OCI-M1 (cell line): Measurements from ENCODE around the gene MAPKAPK5.
"Not testable (repeated sequence)": the region's sequence is repeated elsewhere in the genome, so short reads cannot be mapped to it uniquely, and the experiment has no call there.

Experiments used
- DNase-seq: peaks from one replicate; lab custom pipeline; 2025; lab: John Stamatoyannopoulos, UW

The MAPKAPK5 gene

GRCh38 chr12:111828338-111828979 is 13.6 kb upstream of the MAPKAPK5 start:
- DNase-seq, result no peak

DNA sequence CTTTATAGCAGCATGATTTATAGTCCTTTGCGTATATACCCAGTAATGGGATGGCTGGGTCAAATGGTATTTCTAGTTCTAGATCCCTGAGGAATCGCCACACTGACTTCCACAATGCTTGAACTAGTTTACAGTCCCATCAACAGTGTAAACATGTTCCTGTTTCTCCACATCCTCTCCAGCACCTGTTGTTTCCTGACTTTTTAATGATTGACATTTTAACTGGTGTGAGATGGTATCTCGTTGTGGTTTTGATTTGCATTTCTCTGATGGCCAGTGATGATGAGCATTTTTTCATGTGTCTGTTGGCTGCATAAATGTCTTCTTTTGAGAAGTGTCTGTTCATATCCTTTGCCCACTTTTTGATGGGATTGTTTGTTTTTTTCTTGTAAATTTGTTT is 12.4 kb upstream of the MAPKAPK5 start:
- not testable (repeated sequence) for DNase-seq

DNA sequence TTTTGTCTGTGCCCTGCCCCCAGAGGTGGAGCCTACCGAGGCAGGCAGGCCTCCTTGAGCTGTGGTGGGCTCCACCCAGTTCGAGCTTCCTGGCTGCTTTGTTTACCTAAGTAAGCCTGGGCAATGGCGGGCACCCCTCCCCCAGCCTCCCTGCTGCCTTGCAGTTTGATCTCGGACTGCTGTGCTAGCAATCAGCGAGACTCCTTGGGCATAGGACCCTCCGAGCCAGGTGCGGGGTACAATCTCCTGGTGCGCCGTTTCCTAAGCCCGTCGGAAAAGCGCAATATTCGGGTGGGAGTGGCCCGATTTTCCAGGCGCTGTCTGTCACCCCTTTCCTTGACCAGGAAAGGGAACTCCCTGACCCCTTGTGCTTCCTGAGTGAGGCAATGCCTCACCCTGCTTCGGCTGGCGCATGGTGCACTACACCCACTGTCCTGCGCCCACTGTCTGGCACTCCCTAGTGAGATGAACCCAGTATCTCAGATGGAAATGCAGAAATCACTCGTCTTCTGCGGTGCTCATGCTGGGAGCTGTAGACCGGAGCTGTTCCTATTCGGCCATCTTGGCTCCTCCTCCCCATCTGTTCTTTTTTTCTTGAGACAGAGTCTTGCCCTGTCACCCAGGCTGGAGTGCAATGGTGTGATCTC is 7.2 kb upstream of the MAPKAPK5 start:
- DNase-seq, result not testable (repeated sequence)

GRCh38 chr12:111835531-111836181 is 6.4 kb upstream of the MAPKAPK5 start:
- not testable (repeated sequence) for DNase-seq

DNA sequence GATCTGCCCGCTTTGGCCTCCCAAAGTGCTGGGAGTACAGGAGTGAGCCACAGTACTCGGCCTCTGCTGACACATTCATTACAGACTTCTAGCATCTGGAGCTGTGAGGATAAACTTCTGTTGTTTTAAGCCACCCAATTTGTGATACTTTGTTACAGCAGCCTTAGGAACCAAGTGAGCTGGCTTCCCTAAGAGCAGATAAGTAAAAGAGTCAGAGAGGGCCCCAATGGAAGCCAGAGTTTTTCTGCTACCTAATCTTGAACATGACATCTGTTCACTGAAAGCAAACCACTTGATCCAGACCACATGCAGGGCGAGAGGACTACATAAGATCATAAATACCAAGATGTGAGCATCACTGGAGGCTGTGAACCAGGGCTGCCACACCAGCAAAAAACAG is 3.7 kb upstream of the MAPKAPK5 start:
- DNase-seq, result peak; percentile 42

- DNase-seq, result peak; percentile 43
Measured at GRCh38 chr12:111840807-111841206, 1.2 kb upstream of the MAPKAPK5 start.

- no peak for DNase-seq
Measured at GRCh38 chr12:111841236-111841749, 735 bp upstream of the MAPKAPK5 start.

GRCh38 chr12:111842556-111843396 is 748 bp downstream of the MAPKAPK5 start:
- DNase-seq, result peak; percentile 41

DNA sequence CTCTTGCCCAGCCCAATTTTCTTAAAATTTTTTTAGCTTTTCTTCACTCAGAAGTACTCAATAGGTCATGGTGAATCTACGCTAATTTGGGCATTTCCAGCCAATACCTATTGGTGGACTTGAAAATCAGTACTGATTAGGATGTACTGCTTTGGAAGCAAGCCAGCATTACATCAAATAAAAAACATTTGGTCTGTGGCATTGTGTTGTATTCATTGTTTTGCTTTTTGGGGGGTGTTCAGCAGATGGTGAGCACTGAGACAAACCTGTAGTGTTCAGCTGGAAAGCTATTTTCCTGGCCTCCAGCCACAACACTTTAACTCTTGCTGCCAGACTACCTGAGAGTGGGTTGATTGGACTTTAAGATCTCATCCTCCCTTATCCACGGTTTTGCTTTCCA is 4.0 kb downstream of the MAPKAPK5 start:
- DNase-seq, result no peak

GRCh38 chr12:111850526-111850925 is 8.5 kb downstream of the MAPKAPK5 start:
- no peak for DNase-seq

DNA sequence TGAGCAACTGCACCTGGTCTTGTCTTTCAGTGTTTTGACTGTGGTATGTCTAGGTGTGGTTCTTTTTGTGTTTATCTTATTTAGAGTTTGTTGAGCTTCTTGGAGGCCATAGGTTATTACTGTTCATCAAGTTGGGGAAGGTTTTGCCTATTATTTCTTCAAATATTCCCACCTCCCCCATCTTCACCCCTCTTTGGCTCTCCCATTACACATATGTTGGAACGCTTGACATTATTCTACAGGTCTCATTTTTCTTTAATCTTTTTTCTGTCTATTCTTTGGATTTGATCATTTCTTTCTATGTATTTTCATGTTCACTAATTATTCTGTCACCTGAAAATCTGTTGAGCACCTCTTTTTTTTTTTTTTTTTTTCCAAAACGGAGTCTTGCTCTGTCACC is 16.2 kb downstream of the MAPKAPK5 start:
- DNase-seq, result no peak

DNA sequence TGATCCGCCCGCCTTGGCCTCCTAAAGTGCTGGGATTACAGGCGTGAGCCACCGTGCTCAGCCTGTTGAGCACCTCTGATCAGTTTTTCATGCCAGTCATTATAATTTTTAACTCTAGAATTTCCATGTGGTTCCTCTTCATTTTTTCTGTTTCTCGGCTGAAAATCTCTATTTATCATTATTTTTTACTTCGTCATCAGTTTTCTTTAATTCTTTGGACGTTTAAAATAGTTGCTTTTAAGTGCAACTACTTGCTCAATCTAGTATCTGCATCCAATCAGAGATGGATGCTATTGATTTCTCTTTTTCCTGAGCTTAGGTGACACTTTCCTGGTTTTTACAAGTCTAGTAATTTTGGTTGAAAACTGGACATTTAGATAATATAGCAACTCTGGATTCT is 16.8 kb downstream of the MAPKAPK5 start:
- DNase-seq, result no peak

GRCh38 chr12:111864913-111865312 is 22.9 kb downstream of the MAPKAPK5 start:
- no peak for DNase-seq

DNA sequence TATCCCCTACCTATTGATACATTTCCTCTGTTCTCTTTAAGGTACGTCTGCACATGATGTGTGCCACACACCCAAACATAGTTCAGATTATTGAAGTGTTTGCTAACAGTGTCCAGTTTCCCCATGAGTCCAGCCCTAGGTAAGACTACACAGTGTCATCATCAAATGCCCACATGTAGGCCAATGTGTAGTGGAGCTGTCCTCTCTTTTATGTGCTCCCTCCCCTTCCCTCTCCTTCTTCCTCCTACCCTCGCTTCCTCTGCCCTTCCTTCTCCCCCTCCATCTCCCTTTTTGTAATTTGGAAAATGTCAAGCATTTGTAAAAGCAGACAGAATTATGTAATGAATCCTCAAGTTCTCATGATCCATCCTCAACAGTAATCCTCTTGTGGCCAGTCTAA is 25.5 kb downstream of the MAPKAPK5 start:
- DNase-seq, result no peak

GRCh38 chr12:111868676-111869588 is 26.9 kb downstream of the MAPKAPK5 start:
- DNase-seq, result no peak

- no peak for DNase-seq
Measured at GRCh38 chr12:111869671-111870070, 27.6 kb downstream of the MAPKAPK5 start.

DNA sequence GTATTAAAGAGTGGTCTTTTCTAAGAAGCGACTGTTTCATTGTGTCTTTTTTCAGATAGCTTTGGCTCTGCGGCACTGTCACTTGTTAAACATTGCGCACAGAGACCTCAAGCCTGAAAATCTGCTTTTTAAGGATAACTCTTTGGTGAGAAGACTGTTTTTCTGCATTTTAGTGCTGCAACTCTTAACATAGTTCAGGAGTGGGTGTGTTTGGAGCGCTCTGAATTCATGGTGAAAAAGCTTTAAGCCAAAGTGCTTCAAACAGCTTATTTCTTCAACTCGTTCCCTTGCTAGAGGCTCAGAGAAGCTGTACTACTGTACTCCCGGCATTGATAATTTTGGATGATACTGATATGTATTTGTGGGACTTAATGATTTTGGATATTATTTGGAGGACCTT is 28.2 kb downstream of the MAPKAPK5 start:
- no peak for DNase-seq

GRCh38 chr12:111870706-111871105 is 28.7 kb downstream of the MAPKAPK5 start:
- no peak for DNase-seq

- no peak for DNase-seq
Measured at GRCh38 chr12:111873113-111873512, 31.1 kb downstream of the MAPKAPK5 start.

DNA sequence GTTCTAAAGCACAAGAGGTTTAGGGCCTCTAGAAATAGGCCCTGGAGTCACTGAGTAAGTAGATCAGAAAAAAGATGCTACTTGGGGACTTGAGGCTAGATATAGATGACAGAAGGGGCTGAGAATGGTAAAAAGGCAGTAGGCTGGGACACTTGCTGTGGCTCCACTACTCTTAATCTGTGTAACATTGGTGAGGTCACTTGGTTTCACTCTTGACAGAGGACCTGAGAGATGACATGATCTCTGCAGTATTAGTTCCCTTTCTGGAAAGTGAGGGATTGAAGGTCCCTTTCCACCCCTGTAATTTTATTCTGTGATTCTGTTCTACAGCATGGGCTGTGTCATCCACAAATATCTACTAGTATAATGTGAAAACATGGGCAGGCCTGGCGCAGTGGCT is 39.7 kb downstream of the MAPKAPK5 start:
- no peak for DNase-seq
